ENCODE data around the gene KRTAP1-4.

Gene KRTAP1-4

GRCh38 chr17:40980117-40980516, 49.9 kb downstream of the KRTAP1-4 start:
- Histone ChIP-seq H3K9me3 (ENCODE audit: control insufficient read depth, insufficient read depth, low read length) (no peaks in the 10 kb centered on the region), H3K9ac (ENCODE audit: low read depth, low read length) (no peak overlapping the region), H3K36me3 (ENCODE audit: insufficient read depth, low read length) (no peaks in the 10 kb centered on the region), H3K4me1 (ENCODE audit: insufficient read depth, low read length) (peaks cover 8% of the 10 kb centered on the region; the same call in 1 of the 2 replicates)

All from ES-I3 (cell line).